Type B pancreatic cell (in vitro differentiated cells): Measurements from ENCODE around the gene LSM6. TPM values are rescaled to one million over a fixed set of nuclear protein-coding genes. Genes with fewer than 3 reads are reported as not detected.

ENCODE experiments used
- DNase-seq: peaks from one replicate; pipeline ENCODE4 v3.0.0; 2021; ENCODE audit warnings: mixed read lengths; ENCODE audit not compliant: unreplicated experiment; ENCODE audit errors: extremely low spot score
- H3K27ac Mint-ChIP-seq: 2 replicates; pipeline ENCODE4 v1.8.0; 2021; ENCODE audit warnings: mild to moderate bottlenecking, mixed read lengths
- H3K27me3 Mint-ChIP-seq: 2 replicates; pipeline ENCODE4 v1.8.0; 2021; ENCODE audit warnings: mixed read lengths
- H3K36me3 Mint-ChIP-seq: 2 replicates; pipeline ENCODE4 v1.8.0; 2021; ENCODE audit warnings: mixed read lengths
- H3K4me1 Mint-ChIP-seq: one replicate; pipeline ENCODE4 v1.8.0; 2021; ENCODE audit warnings: mixed read lengths; ENCODE audit not compliant: unreplicated experiment
- H3K4me3 Mint-ChIP-seq: 2 replicates; pipeline ENCODE4 v1.8.0; 2021; ENCODE audit warnings: mild to moderate bottlenecking, mixed read lengths
- H3K9me3 Mint-ChIP-seq: 2 replicates; pipeline ENCODE4 v1.8.0; 2021; ENCODE audit warnings: mixed read lengths
- total RNA-seq: library from RNA; stranded (reverse); gene quantifications from 2 replicates; pipeline ENCODE4 v1.2.1, GENCODE V29; 2021; ENCODE audit warnings: low replicate concordance
- TF ChIP-seq, protein P1 (sequence below): fragments of 200-600 bp; sonication (generic); conservative IDR thresholded peaks from 2 replicates; pipeline ENCODE4 v1.5.0; 2021; ENCODE audit warnings: antibody characterized with exemption, mild to moderate bottlenecking

LSM6 gene
- total RNA-seq, 1 donor from 2014 or later: 41.1 TPM

DNA sequence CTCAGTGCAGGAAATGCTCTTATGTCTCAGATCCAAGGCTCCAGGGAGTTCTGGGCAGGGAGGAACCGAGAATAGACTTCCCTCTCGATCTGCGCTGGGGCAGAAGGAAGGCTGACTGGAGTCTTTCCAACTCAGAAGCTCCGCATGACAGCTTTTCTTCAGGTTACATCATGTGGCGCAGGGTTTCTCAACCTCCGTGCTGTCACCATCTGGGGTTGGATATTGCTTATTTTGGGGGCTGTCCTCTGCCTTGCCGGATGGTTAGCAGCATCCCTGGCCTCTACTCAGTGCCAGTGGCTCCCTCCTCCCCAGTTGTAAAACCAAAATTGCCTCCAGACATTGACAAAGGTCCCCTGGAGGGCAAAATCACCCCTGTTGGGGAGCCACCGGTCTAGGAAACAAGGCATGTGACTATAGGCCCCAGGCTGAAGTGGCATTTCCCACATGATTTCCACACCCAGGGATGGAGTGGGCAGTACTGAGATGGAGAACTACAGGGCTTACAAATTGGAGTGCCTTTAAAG, 60.2 kb downstream of the LSM6 start:
- DNase-seq: no peak
- Mint-ChIP-seq H3K27me3 (peaks cover 4% of the 10 kb centered on the region), H3K9me3 (peaks cover 7% of the 10 kb centered on the region), H3K36me3 (no peaks in the 10 kb centered on the region), H3K27ac (no peak overlapping the region), H3K4me1 (no peaks in the 10 kb centered on the region), H3K4me3 (no peak overlapping the region)
- TF ChIP-seq, protein P1, sequence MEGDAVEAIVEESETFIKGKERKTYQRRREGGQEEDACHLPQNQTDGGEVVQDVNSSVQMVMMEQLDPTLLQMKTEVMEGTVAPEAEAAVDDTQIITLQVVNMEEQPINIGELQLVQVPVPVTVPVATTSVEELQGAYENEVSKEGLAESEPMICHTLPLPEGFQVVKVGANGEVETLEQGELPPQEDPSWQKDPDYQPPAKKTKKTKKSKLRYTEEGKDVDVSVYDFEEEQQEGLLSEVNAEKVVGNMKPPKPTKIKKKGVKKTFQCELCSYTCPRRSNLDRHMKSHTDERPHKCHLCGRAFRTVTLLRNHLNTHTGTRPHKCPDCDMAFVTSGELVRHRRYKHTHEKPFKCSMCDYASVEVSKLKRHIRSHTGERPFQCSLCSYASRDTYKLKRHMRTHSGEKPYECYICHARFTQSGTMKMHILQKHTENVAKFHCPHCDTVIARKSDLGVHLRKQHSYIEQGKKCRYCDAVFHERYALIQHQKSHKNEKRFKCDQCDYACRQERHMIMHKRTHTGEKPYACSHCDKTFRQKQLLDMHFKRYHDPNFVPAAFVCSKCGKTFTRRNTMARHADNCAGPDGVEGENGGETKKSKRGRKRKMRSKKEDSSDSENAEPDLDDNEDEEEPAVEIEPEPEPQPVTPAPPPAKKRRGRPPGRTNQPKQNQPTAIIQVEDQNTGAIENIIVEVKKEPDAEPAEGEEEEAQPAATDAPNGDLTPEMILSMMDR: no peak

DNA sequence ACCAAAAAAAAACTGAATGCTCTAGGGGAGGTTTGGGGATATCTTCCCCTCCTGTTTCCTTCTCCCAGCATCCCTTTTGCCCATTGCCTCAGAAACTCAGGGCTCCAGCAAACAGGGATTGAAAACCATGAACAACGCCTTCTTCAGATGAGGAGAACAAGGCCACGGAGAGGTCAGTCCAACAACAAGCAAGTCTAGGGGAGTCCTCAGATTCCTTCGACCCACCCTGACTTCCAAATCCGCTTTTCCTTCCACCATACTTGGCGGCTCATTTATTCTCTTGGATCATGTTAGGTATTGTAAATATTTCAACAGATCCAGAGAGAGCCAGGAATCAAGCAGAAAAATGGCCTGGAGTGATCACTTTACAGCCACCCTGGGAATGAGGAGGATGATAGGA, 60.7 kb downstream of the LSM6 start:
- TF ChIP-seq, protein P1: no peak
- peaks cover 7% of the 10 kb centered on the region for H3K9me3 Mint-ChIP-seq

DNA sequence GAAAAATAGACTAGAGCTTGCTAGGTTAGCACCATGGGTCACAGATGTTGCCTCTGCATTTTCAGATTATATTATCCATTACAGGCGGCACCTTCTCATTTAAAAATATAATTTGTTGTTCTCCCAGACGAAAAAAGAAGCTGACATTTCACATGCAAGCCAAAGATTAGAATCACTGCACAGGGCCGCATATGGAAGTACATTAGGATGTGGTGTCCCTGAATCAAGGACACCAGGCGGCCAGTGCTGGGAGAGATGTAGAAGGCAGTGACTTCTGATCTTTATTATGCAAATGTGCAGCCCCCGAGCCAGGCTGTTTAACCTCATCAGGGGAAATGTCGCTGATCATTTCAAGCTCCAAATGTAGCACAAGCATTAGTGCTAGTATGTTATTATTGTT, 61.6 kb downstream of the LSM6 start:
- H3K27ac Mint-ChIP-seq: no peak overlapping the region
- peaks cover 4% of the 10 kb centered on the region for H3K4me1 Mint-ChIP-seq
- no peaks in the 10 kb centered on the region for H3K36me3 Mint-ChIP-seq
- H3K9me3 Mint-ChIP-seq: peaks cover 8% of the 10 kb centered on the region
- DNase-seq: no peak
- no peaks in the 10 kb centered on the region for H3K27me3 Mint-ChIP-seq
- TF ChIP-seq, protein P1: no peak
- no peak overlapping the region for H3K4me3 Mint-ChIP-seq

More for the DNA sequence above, 60.7 kb downstream of the LSM6 start:
- Mint-ChIP-seq H3K4me1 (no peaks in the 10 kb centered on the region), H3K36me3 (no peaks in the 10 kb centered on the region), H3K27me3 (peaks cover under 1% of the 10 kb centered on the region), H3K4me3 (no peak overlapping the region), H3K27ac (no peak overlapping the region)
- DNase-seq: no peak

DNA sequence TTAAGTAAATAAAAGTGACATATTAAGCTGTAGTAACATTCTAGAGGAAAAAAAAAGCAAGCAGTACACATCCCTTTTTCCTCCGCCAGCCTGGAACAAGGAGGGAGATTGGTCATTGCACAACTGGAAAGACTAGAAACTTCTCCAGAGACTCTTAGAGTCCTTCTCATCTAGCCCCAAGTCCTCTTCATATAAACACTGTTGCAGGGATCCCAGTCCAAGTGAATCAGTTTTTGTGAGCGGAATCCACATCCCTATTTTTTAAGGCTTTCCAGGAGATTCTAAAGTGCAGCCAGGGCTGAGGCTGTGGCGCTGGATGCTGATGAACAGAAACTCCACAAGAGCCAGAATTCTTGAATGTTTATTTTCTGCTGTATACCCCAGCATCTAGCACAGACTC, 62.6 kb downstream of the LSM6 start:
- DNase-seq: no peak
- Mint-ChIP-seq H3K27me3 (no peaks in the 10 kb centered on the region), H3K4me3 (no peak overlapping the region), H3K27ac (no peak overlapping the region), H3K9me3 (peaks cover 3% of the 10 kb centered on the region), H3K36me3 (no peaks in the 10 kb centered on the region), H3K4me1 (peaks cover 4% of the 10 kb centered on the region)
- TF ChIP-seq, protein P1: no peak

Other genes with a start within 250 kb of the LSM6 start
- gene ZNF827, start 236.9 kb upstream of the LSM6 start, total RNA-seq: 22.4 and 39.9 TPM in 2 replicates
- 0.12 and 0.14 TPM in 2 replicates for gene REELD1, start 38.8 kb downstream of the LSM6 start, total RNA-seq